Measurements from ENCODE around the gene CNOT4. TPM values are rescaled to one million over a fixed set of nuclear protein-coding genes. Genes with fewer than 3 reads are reported as not detected.
A peak's percentile ranks its signal among the peaks of the same experiment; 100 is the strongest.

CNOT4 gene
- total and polyA plus RNA-seq, 9 donors = 9.1 to 38.9 (median 30.5) TPM

DNA sequence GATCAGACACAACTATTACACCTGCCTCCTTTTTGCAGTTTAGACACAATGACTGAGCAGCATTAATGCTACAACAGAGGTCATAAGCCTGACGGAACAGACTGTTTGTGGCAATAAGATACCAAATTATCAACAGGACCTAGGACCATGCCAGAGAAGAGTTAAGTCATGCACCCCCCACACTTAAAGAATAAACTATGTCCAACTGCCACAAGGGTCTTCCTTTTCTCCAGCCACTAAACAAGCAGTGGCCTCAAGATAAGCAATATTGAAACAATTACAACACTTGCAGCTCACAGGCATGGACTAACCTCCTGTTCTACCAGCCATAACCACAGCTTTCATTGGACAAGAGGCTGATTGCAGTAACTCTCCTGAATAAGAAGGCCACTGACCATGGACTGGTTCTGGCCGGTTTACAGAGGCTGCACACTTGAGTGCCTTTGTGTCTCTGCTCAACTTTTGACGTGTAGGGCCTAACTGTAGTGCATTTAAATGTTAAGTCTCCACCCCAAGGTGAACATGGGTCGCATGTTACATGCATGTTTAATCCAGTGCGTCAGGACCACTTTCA, 171.8 kb downstream of the CNOT4 start:
- no peak for TF ChIP-seq POLR2A (IDR thresholded peaks at IDR 0.05)
- TF ChIP-seq, protein P1, sequence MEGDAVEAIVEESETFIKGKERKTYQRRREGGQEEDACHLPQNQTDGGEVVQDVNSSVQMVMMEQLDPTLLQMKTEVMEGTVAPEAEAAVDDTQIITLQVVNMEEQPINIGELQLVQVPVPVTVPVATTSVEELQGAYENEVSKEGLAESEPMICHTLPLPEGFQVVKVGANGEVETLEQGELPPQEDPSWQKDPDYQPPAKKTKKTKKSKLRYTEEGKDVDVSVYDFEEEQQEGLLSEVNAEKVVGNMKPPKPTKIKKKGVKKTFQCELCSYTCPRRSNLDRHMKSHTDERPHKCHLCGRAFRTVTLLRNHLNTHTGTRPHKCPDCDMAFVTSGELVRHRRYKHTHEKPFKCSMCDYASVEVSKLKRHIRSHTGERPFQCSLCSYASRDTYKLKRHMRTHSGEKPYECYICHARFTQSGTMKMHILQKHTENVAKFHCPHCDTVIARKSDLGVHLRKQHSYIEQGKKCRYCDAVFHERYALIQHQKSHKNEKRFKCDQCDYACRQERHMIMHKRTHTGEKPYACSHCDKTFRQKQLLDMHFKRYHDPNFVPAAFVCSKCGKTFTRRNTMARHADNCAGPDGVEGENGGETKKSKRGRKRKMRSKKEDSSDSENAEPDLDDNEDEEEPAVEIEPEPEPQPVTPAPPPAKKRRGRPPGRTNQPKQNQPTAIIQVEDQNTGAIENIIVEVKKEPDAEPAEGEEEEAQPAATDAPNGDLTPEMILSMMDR (IDR thresholded peaks at IDR 0.05) = no peak
- no peak for TF ChIP-seq EP300 (IDR thresholded peaks at IDR 0.05)
- Histone ChIP-seq H3K27me3 (no peaks in the 10 kb centered on the region), H3K27ac (no peak overlapping the region), H3K36me3 (no peaks in the 10 kb centered on the region), H3K4me3 (no peak overlapping the region), H3K4me1 (ENCODE audit: insufficient read depth) (peaks cover 3% of the 10 kb centered on the region), H3K9me3 (no peaks in the 10 kb centered on the region)
- DNase-seq = no peak
- intact Hi-C loops (cut with DNase I) = no loop called here
- WGBS, 3 donors = 76 to 84% (median 83%) methylated on average over 5 of the region's 5 CpGs

DNA sequence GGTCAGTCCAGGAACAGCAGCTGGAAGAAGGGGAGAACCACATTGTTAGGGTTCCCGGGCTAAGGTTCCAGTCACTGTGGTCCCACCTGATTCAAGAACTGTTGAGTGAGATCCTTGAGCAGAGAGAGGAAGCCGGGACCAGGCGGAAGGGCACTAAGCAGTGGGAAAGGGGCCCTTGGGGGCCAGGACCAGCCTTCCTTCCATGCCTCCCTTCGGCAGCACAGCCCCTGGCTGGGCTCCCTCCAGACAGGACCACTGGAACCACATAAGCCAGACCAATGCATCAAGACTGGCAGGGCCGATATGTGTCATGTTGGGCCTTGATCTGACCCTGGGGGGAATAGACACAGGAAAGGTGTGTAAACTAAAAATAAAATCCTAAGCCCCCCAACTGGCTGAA, 172.4 kb downstream of the CNOT4 start:
- Histone ChIP-seq H3K27ac (no peak overlapping the region), H3K36me3 (no peaks in the 10 kb centered on the region), H3K27me3 (no peaks in the 10 kb centered on the region), H3K4me3 (no peak overlapping the region), H3K4me1 (ENCODE audit: insufficient read depth) (peaks cover 3% of the 10 kb centered on the region), H3K9me3 (no peaks in the 10 kb centered on the region)
- intact Hi-C loops (cut with DNase I) = no loop called here
- 88 to 94% (median 88%) methylated on average over 5 of the region's 5 CpGs for WGBS, 3 donors
- DNase-seq = no peak
- TF ChIP-seq, protein P1 (IDR thresholded peaks at IDR 0.05) = no peak
- TF ChIP-seq POLR2A (IDR thresholded peaks at IDR 0.05) = no peak

DNA sequence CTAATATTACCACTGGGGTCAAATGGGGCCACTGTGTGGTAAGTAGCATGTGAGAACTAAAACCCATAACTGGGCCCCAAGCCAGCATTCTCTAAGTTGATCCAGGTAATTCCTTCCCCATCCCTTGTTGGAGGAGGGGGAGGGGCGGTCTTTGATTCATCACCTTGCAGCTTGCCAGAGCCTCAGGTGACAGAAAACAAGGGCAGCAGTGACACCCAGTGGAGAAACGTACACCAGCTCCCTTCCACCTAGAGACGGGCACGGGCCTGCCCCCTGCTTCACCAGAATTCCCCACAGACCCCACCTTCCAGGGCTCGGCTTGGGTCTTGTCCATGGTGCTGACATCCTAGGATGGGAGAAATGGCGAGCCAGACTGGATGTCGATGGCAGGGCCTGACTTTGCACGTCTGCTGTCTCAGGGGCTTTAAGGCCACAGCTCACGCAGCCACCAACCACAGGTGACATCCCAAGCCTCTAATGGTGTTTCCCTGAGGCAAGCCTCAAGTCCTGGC, 174.2 kb downstream of the CNOT4 start:
- Histone ChIP-seq H3K27me3 (no peaks in the 10 kb centered on the region), H3K4me1 (ENCODE audit: insufficient read depth) (peaks cover 3% of the 10 kb centered on the region), H3K4me3 (no peak overlapping the region), H3K9me3 (no peaks in the 10 kb centered on the region), H3K36me3 (no peaks in the 10 kb centered on the region), H3K27ac (no peak overlapping the region)
- no peak for TF ChIP-seq EP300 (IDR thresholded peaks at IDR 0.05)
- TF ChIP-seq, protein P1 (IDR thresholded peaks at IDR 0.05) = no peak
- TF ChIP-seq POLR2A (IDR thresholded peaks at IDR 0.05) = no peak
- 9 to 22% (median 11%) methylated on average over 9 of the region's 9 CpGs for WGBS, 3 donors
- intact Hi-C loops (cut with DNase I) = no loop called here
- DNase-seq = peak in 2 of 5 donors; percentile 29 to 44

DNA sequence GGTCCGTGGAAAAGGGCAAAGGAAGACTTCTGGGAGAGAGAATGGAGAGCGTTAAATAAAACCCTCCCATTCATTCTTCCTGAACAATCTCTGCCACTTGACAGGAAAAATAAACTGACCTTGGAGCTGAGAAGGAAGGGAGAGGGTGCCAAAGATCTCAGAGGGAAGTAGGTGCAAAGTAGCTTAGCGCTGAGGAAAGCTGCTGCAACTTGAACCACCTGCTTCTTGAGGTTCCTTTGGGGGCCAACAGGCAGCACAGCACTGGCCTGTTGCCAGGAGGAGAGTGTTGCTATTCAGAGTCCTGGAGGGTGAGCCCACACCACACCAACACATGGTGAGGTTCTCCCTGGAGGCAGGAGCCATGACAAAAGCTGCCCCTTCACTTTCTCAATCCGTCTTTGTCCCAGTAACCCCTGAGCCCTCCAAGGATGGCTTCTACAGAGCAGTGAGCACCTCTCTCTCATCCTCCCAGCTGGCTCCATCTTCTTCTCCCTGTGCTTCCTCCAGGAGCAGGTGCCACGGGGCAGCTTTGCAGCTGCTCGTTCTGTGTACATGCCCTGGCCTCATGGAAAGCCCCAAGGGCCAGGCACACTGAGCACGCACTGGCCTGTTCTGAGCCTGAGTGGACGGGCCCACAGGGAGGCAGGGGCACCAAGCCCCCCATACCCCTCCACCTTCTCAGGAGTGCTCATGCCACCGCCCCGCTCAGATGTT, 174.9 kb downstream of the CNOT4 start:
- 55 to 60% (median 59%) methylated on average over 10 of the region's 10 CpGs for WGBS, 3 donors
- Histone ChIP-seq H3K27me3 (no peaks in the 10 kb centered on the region), H3K36me3 (no peaks in the 10 kb centered on the region), H3K9me3 (no peaks in the 10 kb centered on the region), H3K4me1 (ENCODE audit: insufficient read depth) (peaks cover 3% of the 10 kb centered on the region), H3K4me3 (no peak overlapping the region), H3K27ac (no peak overlapping the region)
- no peak for TF ChIP-seq EP300 (IDR thresholded peaks at IDR 0.05)
- intact Hi-C loops (cut with DNase I) = no loop called here
- DNase-seq = no peak

DNA sequence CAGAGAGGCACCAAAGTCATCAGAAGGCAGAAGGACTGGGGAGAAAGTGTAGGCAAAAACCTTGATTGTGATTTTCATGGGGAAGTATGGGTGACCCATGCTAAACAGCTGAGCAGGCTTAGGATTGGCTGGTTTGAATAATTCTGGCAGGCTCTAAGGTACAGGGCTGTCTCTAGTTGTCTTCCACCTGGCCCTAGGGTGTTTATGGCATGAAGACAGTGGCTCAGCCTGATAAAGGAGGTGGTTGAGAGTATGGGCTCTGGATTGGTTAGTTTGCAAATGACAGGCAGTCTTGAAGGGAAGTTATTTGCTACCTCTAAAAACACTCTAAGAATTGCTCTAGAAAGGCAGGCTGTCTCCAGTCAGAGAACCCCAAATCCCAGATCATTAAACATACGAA, 176.0 kb downstream of the CNOT4 start:
- Histone ChIP-seq H3K27ac (no peak overlapping the region), H3K4me1 (ENCODE audit: insufficient read depth) (peaks cover 3% of the 10 kb centered on the region), H3K27me3 (no peaks in the 10 kb centered on the region), H3K4me3 (no peak overlapping the region), H3K9me3 (no peaks in the 10 kb centered on the region), H3K36me3 (no peaks in the 10 kb centered on the region)
- 86 to 96% (median 90%) methylated on average over 1 of the region's 1 CpG for WGBS, 3 donors
- intact Hi-C loops (cut with DNase I) = no loop called here
- no peak for DNase-seq
- TF ChIP-seq, protein P1 (IDR thresholded peaks at IDR 0.05) = no peak
- TF ChIP-seq EP300 (IDR thresholded peaks at IDR 0.05) = no peak
- no peak for TF ChIP-seq POLR2A (IDR thresholded peaks at IDR 0.05)
